HG03175 (cell line): ENCODE data around the gene DSTYK.
A peak's percentile ranks its signal among the peaks of the same experiment; 100 is the strongest.

Source experiments
- ATAC-seq: cut with Tn5 transposase; IDR thresholded peaks from one replicate; pipeline ENCODE4 v1.9.1; 2021; ENCODE audit warnings: mild to moderate bottlenecking, moderate library complexity; ENCODE audit not compliant: unreplicated experiment

DSTYK gene

GRCh38 chr1:205141236-205142101 is 70.0 kb downstream of the DSTYK start:
- ATAC-seq, result peak; percentile 70

DNA sequence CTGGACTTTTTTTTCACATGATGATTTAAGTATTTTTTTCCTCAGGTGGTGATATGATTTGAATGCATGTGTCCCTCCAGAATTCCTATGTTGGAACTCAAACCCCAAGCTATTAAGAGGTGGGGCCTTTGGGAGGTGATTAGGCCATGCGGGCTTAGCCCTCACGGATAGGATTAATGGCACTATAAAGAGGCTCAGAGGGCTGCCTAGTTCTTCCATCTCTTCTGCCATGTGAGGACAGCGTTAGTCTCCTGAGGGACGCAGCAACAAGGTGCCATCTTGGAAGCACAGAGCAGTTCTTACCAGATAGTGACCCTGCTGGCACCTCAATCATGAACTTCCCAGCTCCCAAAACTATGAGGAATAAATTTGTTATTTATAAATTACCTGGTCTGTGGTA is 71.4 kb downstream of the DSTYK start:
- no peak for ATAC-seq

- ATAC-seq, result no peak
Measured at GRCh38 chr1:205137901-205138300, 73.6 kb downstream of the DSTYK start.

GRCh38 chr1:205133287-205133686 is 78.2 kb downstream of the DSTYK start:
- no peak for ATAC-seq

DNA sequence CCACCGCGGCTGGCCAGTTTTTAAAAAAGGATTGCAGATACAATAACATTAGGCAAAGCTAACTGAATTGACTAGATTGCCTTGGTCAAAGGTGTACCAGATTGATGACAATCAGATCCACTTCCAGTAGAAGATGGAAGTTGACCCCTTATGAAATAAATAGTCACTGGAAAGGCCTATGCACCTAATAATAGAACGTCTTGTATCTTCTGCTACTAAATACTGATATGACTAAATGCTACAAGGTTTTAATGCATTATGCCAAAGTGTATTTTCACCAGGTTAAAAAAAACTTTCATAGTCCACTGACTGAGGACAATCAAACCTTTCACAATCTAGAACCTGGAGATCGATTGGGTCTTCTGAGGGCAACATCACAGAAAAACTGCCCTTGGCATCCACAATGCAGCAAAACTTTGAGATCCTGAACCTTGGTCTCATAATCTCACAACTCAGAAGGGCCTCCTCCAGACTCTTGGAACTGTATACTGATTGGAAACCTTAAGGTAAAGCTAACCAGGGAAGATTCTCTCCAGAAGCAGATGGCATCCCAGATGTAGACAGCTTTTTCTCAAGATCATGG is 82.0 kb downstream of the DSTYK start:
- ATAC-seq, result no peak

- ATAC-seq, result no peak
Measured at GRCh38 chr1:205128050-205128449, 83.5 kb downstream of the DSTYK start.

GRCh38 chr1:205127646-205128045 is 83.9 kb downstream of the DSTYK start:
- no peak for ATAC-seq

DNA sequence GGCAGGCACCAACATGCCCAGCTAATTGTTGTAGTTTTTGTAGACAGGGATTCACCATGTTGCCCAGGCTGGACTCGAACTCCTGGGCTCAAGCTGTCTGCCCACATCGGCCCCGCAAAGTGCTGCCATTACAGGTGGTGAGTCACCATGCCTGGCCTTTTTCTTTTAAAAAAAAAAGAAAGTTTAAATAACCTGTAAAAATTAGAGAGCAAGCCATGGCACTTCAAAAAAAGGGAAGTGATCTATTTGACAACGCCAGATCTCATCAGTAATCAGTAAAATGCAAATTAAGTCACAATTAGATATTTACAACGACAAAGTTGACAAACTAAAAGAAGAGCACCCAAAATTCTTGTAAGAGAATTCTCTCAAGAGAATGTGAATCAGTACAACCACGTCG is 86.8 kb downstream of the DSTYK start:
- ATAC-seq, result no peak

DNA sequence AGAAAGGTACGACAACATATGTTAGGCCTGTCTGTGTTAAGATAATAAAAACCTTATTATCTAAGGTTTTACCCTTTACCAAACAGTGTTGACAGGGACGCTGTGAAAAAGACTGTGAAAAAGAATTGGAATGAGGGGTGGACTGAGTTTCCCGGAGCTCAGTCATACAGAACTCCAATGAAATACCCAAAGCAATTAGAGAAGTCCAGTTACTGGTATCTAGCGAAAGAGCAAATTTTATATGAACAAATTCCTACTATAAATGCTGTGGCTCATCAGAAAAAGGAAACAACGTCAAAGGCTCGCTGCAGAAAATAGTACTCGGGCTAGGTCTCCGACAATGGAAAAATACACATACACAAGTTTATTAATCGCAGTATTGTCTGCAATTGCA is 89.0 kb downstream of the DSTYK start:
- ATAC-seq, result peak; percentile 7

- ATAC-seq, result peak; percentile 92
Measured at GRCh38 chr1:205121660-205122488, 89.6 kb downstream of the DSTYK start, which contains the start of gene RBBP5. TSS of gene RBBP5 (minus strand) at chr1:205121978. CDS start at chr1:205121873, 105 bp downstream.

- no peak for ATAC-seq
Measured at GRCh38 chr1:205118752-205119151, 92.8 kb downstream of the DSTYK start.

- ATAC-seq, result no peak
Measured at GRCh38 chr1:205111354-205111753, 100.1 kb downstream of the DSTYK start.

GRCh38 chr1:205109711-205110110 is 101.8 kb downstream of the DSTYK start:
- no peak for ATAC-seq

- no peak for ATAC-seq
Measured at GRCh38 chr1:205109269-205109668, 102.2 kb downstream of the DSTYK start.

DNA sequence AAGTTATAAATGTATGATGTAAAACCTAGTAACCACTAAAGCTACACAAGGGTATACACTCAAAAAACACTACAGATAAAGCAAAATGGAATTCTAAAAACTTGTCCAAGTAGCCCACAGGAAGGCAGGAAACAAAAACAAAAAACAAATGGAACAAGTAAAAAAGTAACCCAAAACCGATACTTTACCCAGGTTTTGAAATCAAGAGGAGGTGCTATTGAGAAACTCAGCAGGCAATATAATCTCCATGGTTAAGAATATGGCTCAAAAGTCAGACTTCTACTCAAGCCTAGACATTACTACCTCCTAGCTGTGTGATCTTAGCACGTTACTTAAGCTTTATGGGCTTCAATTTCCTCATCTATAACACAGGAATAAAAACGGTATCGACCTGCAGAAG is 103.0 kb downstream of the DSTYK start:
- no peak for ATAC-seq

GRCh38 chr1:205107327-205107726 is 104.2 kb downstream of the DSTYK start:
- ATAC-seq, result no peak

- ATAC-seq, result no peak
Measured at GRCh38 chr1:205102404-205102803, 109.1 kb downstream of the DSTYK start.

GRCh38 chr1:205098242-205098641 is 113.3 kb downstream of the DSTYK start:
- ATAC-seq, result no peak

DNA sequence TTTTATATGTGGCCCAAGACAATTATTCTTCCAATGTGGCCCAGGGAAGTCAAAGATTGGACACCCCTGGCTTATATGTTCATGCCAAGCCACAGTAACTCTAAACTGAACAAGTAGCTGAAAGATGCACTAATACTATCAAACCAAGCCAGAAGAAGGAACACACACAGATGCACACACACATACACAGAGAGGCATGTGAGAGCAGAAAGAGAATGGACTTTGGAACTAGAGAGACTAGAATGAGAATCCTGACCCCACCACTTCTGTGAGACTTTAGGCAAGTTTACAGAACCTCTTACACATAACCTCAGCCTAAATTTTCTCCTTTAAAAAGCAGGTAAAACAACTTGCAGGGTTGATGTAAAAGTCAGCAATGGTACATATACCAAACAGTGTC is 116.1 kb downstream of the DSTYK start:
- no peak for ATAC-seq
